PC-3 (cell line): Measurements from ENCODE around the gene RTN4RL2. TPM values are rescaled to one million over a fixed set of nuclear protein-coding genes. Genes with fewer than 3 reads are reported as not detected.

Source experiments
- ATAC-seq: fragments of 200-7000 bp; cut with Tn5 transposase; 2 replicates; pipeline ENCODE4 v1.9.1; 2020; ENCODE audit warnings: mild to moderate bottlenecking, moderate library complexity
- BruUV-seq: library from RNA; stranded (reverse); fragments of 400-500 nt; replicated peaks from 2 replicates; lab custom pipeline; 2021; lab: Mats Ljungman, UMichigan
- CTCF ChIA-PET: fragments of 300-600 bp; sonication (Branson Sonifier 250); formaldehyde crosslinking; loops from one replicate; lab custom pipeline; 2022; ENCODE audit warnings: antibody characterized with exemption; lab: Charles Lee
- POLR2A ChIA-PET: fragments of 300-600 bp; sonication (Branson Sonifier 250); formaldehyde crosslinking; loops from one replicate; lab custom pipeline; 2022; ENCODE audit warnings: antibody characterized with exemption; ENCODE audit not compliant: unreplicated experiment; lab: Charles Lee
- DNase-seq: peaks from one replicate; pipeline ENCODE4 v3.0.0-alpha.2; 2015
- H2AFZ ChIP-seq: fragments of 300-600 bp; sonication (generic); 2 replicates; pipeline ENCODE4 v1.6.0; 2016; ENCODE audit warnings: antibody characterized with exemption, low read length
- H3F3A ChIP-seq: fragments of 300-600 bp; sonication (generic); one replicate; pipeline ENCODE4 v1.6.0; 2017; ENCODE audit warnings: antibody characterized with exemption, low read length, control low read depth, mild to moderate bottlenecking; ENCODE audit not compliant: unreplicated experiment
- H3K27ac ChIP-seq: fragments of 300-600 bp; sonication (generic); 2 replicates; pipeline ENCODE4 v1.5.1; 2016; ENCODE audit warnings: mild to moderate bottlenecking, low read length
- H3K27me3 ChIP-seq: fragments of 300-600 bp; sonication (generic); 2 replicates; pipeline ENCODE4 v1.6.1; 2016; ENCODE audit warnings: low read length, mixed read lengths
- H3K36me3 ChIP-seq: fragments of 300-600 bp; sonication (generic); 2 replicates; pipeline ENCODE4 v1.6.1; 2016; ENCODE audit warnings: low read depth, mixed run types, low read length, mixed read lengths
- H3K4me1 ChIP-seq: fragments of 300-600 bp; sonication (generic); 2 replicates; pipeline ENCODE4 v1.5.1; 2016; ENCODE audit warnings: low read length; ENCODE audit not compliant: insufficient read depth
- H3K4me2 ChIP-seq: fragments of 300-600 bp; sonication (generic); 2 replicates; pipeline ENCODE4 v1.6.0; 2016; ENCODE audit warnings: low read length
- H3K4me3 ChIP-seq: fragments of 300-600 bp; sonication (generic); 2 replicates; pipeline ENCODE4 v1.5.1; 2016; ENCODE audit warnings: mild to moderate bottlenecking, low read length, mixed read lengths
- H3K79me2 ChIP-seq: fragments of 300-600 bp; sonication (generic); 2 replicates; pipeline ENCODE4 v1.6.1; 2017; ENCODE audit warnings: low read length, mixed read lengths
- H3K9ac ChIP-seq: fragments of 300-600 bp; sonication (generic); 2 replicates; pipeline ENCODE4 v1.6.0; 2016; ENCODE audit warnings: mild to moderate bottlenecking, low read length
- H3K9me2 ChIP-seq: fragments of 300-600 bp; sonication (generic); replicated peaks from 2 replicates; pipeline ENCODE4 v1.6.1; 2016; ENCODE audit warnings: mixed run types, low read length, mixed read lengths
- H3K9me3 ChIP-seq: fragments of 300-600 bp; sonication (generic); 2 replicates; pipeline ENCODE4 v1.6.1; 2016; ENCODE audit warnings: low read length, mixed read lengths
- H4K20me1 ChIP-seq: fragments of 300-600 bp; sonication (generic); 2 replicates; pipeline ENCODE4 v1.6.1; 2016; ENCODE audit warnings: low read length, mixed read lengths
- CTCF ChIP-seq: fragments of 300-600 bp; sonication (generic); conservative IDR thresholded peaks from 2 replicates; pipeline ENCODE4 v1.5.1; 2017; ENCODE audit warnings: antibody characterized with exemption, low read depth, mild to moderate bottlenecking, low read length
- EZH2 ChIP-seq: fragments of 300-600 bp; sonication (generic); IDR thresholded peaks from one replicate; pipeline ENCODE4 v1.6.1; 2017; ENCODE audit warnings: antibody characterized with exemption, mild to moderate bottlenecking, low read length; ENCODE audit not compliant: unreplicated experiment
- EZH2phosphoT487 ChIP-seq: fragments of 300-600 bp; sonication (generic); IDR thresholded peaks from 2 replicates; pipeline ENCODE4 v1.6.1; 2018; ENCODE audit warnings: mild to moderate bottlenecking, antibody characterized with exemption, low read length, borderline replicate concordance
- intact Hi-C: fragments of 100-400 bp; cut with micrococcal nuclease; formaldehyde crosslinking; loops from 2 replicates; pipeline ENCODE4 v1.9.0; 2023
- total RNA-seq: library from RNA; depleted of rRNA; stranded (reverse); fragments of >200 nt; gene quantifications from 2 replicates; pipeline ENCODE4 v1.2.3, GENCODE V29; 2014

The RTN4RL2 gene
- total RNA-seq, 1 experiment from 2014 or later: 3.5 TPM

- H3K36me3 ChIP-seq: no peaks in the 10 kb centered on the region
- H3K4me3 ChIP-seq: no peak overlapping the region
- H3K9me3 ChIP-seq: no peaks in the 10 kb centered on the region
- H3K9ac ChIP-seq: no peak overlapping the region
- peaks cover 23% of the 10 kb centered on the region for H3K4me1 ChIP-seq
- no TSS peak for BruUV-seq
- H3K27ac ChIP-seq: no peak overlapping the region
- no peak for ATAC-seq
- no peaks in the 10 kb centered on the region for H3F3A ChIP-seq
- no peaks in the 10 kb centered on the region for H4K20me1 ChIP-seq
- no peak for TF ChIP-seq CTCF
- H2AFZ ChIP-seq: no peak overlapping the region
- DNase-seq: no peak
- CTCF ChIA-PET: no interaction called here
- POLR2A ChIA-PET: no interaction called here
- no peaks in the 10 kb centered on the region for H3K79me2 ChIP-seq
- H3K9me2 ChIP-seq: no peaks in the 10 kb centered on the region
- peaks cover 13% of the 10 kb centered on the region for H3K27me3 ChIP-seq
- intact Hi-C loops: no loop called here
- H3K4me2 ChIP-seq: no peak overlapping the region
These were observed 1.6 kb downstream of the RTN4RL2 start for GRCh38 chr11:57461841-57462489.

GRCh38 chr11:57462597-57462996 lies 2.3 kb downstream of the RTN4RL2 start:
- H3K9me3 ChIP-seq: no peaks in the 10 kb centered on the region
- H4K20me1 ChIP-seq: no peaks in the 10 kb centered on the region
- ATAC-seq (no peak), DNase-seq (no peak)
- H3K9ac ChIP-seq: no peak overlapping the region
- TF ChIP-seq EZH2: no peak
- TF ChIP-seq EZH2phosphoT487: no peak
- no peak for TF ChIP-seq CTCF
- H3F3A ChIP-seq: no peaks in the 10 kb centered on the region
- H3K79me2 ChIP-seq: no peaks in the 10 kb centered on the region
- H3K4me2 ChIP-seq: no peak overlapping the region
- H3K27ac ChIP-seq: no peak overlapping the region
- H2AFZ ChIP-seq: no peak overlapping the region
- POLR2A ChIA-PET: no interaction called here
- no TSS peak for BruUV-seq
- H3K4me3 ChIP-seq: no peak overlapping the region
- peaks cover 19% of the 10 kb centered on the region for H3K4me1 ChIP-seq
- intact Hi-C loops: no loop called here
- H3K9me2 ChIP-seq: no peaks in the 10 kb centered on the region
- no peaks in the 10 kb centered on the region for H3K36me3 ChIP-seq
- CTCF ChIA-PET: no interaction called here
- H3K27me3 ChIP-seq: peaks cover 13% of the 10 kb centered on the region

- Histone ChIP-seq H3K27me3 (peaks cover 12% of the 10 kb centered on the region), H3K79me2 (no peaks in the 10 kb centered on the region), H3K4me3 (no peak overlapping the region), H2AFZ (no peak overlapping the region), H4K20me1 (no peaks in the 10 kb centered on the region), H3K36me3 (no peaks in the 10 kb centered on the region), H3K4me2 (no peak overlapping the region), H3F3A (no peaks in the 10 kb centered on the region), H3K9me2 (no peaks in the 10 kb centered on the region), H3K4me1 (peaks cover 12% of the 10 kb centered on the region), H3K27ac (no peak overlapping the region), H3K9ac (no peak overlapping the region), H3K9me3 (no peaks in the 10 kb centered on the region)
- DNase-seq: no peak
- BruUV-seq: no TSS peak
- no peak for ATAC-seq
- intact Hi-C loops: no loop called here
- no peak for TF ChIP-seq EZH2
- no peak for TF ChIP-seq CTCF
- no peak for TF ChIP-seq EZH2phosphoT487
- ChIA-PET POLR2A (no interaction called here), CTCF (no interaction called here)
These were observed 3.6 kb downstream of the RTN4RL2 start for GRCh38 chr11:57463671-57464538.
